Neural progenitor cell (in vitro differentiated cells): ENCODE measurements around the gene CD81. TPM values are rescaled to one million over a fixed set of nuclear protein-coding genes. Genes with fewer than 3 reads are reported as not detected.

ENCODE experiments used
- DNase-seq: peaks from one replicate; pipeline ENCODE4 v3.0.0-alpha.2; 2016; ENCODE audit warnings: low spot score
- H2AFZ ChIP-seq: fragments of 200-600 bp; sonication (generic); replicated peaks from 2 replicates; pipeline ENCODE4 v1.6.1; 2016; ENCODE audit warnings: antibody characterized with exemption
- H3F3A ChIP-seq: fragments of 200-600 bp; sonication (generic); 2 replicates; pipeline ENCODE4 v1.6.1; 2016; ENCODE audit warnings: antibody characterized with exemption, low read depth
- H3K27ac ChIP-seq: fragments of 200-600 bp; sonication (generic); 2 replicates; pipeline ENCODE4 v1.5.1; 2016; ENCODE audit warnings: mild to moderate bottlenecking
- H3K27me3 ChIP-seq: fragments of 200-600 bp; sonication (generic); 2 replicates; pipeline ENCODE4 v1.6.1; 2016; ENCODE audit warnings: mild to moderate bottlenecking, moderate library complexity
- H3K36me3 ChIP-seq: fragments of 200-600 bp; sonication (generic); 2 replicates; pipeline ENCODE4 v1.5.1; 2016
- H3K4me1 ChIP-seq: fragments of 200-600 bp; sonication (generic); 2 replicates; pipeline ENCODE4 v1.6.1; 2016; ENCODE audit warnings: mixed run types
- H3K4me2 ChIP-seq: fragments of 200-600 bp; sonication (generic); 2 replicates; pipeline ENCODE4 v1.6.1; 2016
- H3K4me3 ChIP-seq: fragments of 200-600 bp; sonication (generic); 2 replicates; pipeline ENCODE4 v1.5.1; 2016
- H3K79me2 ChIP-seq: fragments of 200-600 bp; sonication (generic); 2 replicates; pipeline ENCODE4 v1.6.1; 2016; ENCODE audit warnings: low read depth
- H3K9ac ChIP-seq: fragments of 200-600 bp; sonication (generic); 2 replicates; pipeline ENCODE4 v1.6.1; 2016
- H3K9me3 ChIP-seq: fragments of 200-600 bp; sonication (generic); 2 replicates; pipeline ENCODE4 v1.5.1; 2016; ENCODE audit warnings: low read depth
- H4K20me1 ChIP-seq: fragments of 200-600 bp; sonication (generic); 2 replicates; pipeline ENCODE4 v1.6.1; 2016; ENCODE audit warnings: low read depth
- H3K27ac Mint-ChIP-seq: 3 replicates; pipeline ENCODE4 v1.8.0; 2021; ENCODE audit warnings: mixed read lengths
- H3K27me3 Mint-ChIP-seq: 2 replicates; pipeline ENCODE4 v1.8.0; 2022; ENCODE audit warnings: low read depth, mild to moderate bottlenecking, inconsistent platforms, moderate library complexity, mixed read lengths; ENCODE audit not compliant: insufficient read depth
- H3K36me3 Mint-ChIP-seq: 3 replicates; pipeline ENCODE4 v1.8.0; 2021; ENCODE audit warnings: mixed read lengths
- H3K4me1 Mint-ChIP-seq: 3 replicates; pipeline ENCODE4 v1.8.0; 2021; ENCODE audit warnings: mixed read lengths
- H3K4me3 Mint-ChIP-seq: 3 replicates; pipeline ENCODE4 v1.8.0; 2021; ENCODE audit warnings: mild to moderate bottlenecking, moderate library complexity, mixed read lengths
- H3K9me3 Mint-ChIP-seq: 3 replicates; pipeline ENCODE4 v1.8.0; 2020; ENCODE audit warnings: mixed read lengths
- CTCF ChIP-seq: fragments of 200-600 bp; sonication (generic); IDR thresholded peaks from 2 replicates; pipeline ENCODE4 v1.5.1; 2017; ENCODE audit warnings: antibody characterized with exemption, mild to moderate bottlenecking
- EZH2 ChIP-seq: fragments of 200-600 bp; sonication (generic); IDR thresholded peaks from 2 replicates; pipeline ENCODE4 v1.6.1; 2017; ENCODE audit warnings: antibody characterized with exemption, mild to moderate bottlenecking, moderate library complexity
- EZH2phosphoT487 ChIP-seq: fragments of 200-600 bp; sonication (generic); IDR thresholded peaks from 2 replicates; pipeline ENCODE4 v1.6.1; 2017; ENCODE audit warnings: antibody characterized with exemption
- total RNA-seq: library from RNA; depleted of rRNA; stranded (reverse); fragments of >200 nt; gene quantifications from 2 replicates; pipeline ENCODE4 v1.2.3, GENCODE V29; 2015; ENCODE audit warnings: low replicate concordance

CD81 gene
- total RNA-seq, 1 donor from 2014 or later: 87.6 TPM

DNA sequence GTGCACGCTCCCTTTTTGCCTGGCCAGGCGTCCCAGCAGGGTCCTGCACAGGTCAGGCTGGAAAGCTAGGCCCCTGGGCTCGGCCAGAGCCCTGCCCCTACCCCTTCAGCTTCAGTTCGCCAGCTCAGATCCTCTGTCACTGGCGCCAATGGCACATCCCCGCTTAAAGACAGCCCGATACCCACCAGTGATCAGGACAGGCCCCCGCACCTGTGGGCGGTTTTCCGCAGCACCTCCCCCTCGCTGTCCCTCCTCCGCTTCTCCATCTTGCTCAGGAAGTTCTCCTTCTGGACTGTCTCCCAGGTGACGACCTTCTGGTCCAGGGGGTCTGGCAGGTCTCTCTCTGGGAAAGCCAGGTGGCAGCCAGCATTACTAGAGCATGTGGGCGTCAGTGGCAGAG, 29.3 kb downstream of the CD81 start:
- no peaks in the 10 kb centered on the region for H3F3A ChIP-seq
- no peaks in the 10 kb centered on the region for H3K9me3 Mint-ChIP-seq
- H3K4me3 Mint-ChIP-seq: no peak overlapping the region
- H3K9me3 ChIP-seq: no peaks in the 10 kb centered on the region
- TF ChIP-seq CTCF (no peak), EZH2phosphoT487 (no peak), EZH2 (no peak)
- H3K4me2 ChIP-seq: no peak overlapping the region
- no peak overlapping the region for H2AFZ ChIP-seq
- no peak overlapping the region for H3K9ac ChIP-seq
- no peaks in the 10 kb centered on the region for H4K20me1 ChIP-seq
- no peak overlapping the region for H3K27ac ChIP-seq
- H3K27ac Mint-ChIP-seq: no peak overlapping the region
- peaks cover 5% of the 10 kb centered on the region for H3K4me1 ChIP-seq
- peaks cover 2% of the 10 kb centered on the region for H3K4me1 Mint-ChIP-seq
- H3K4me3 ChIP-seq: no peak overlapping the region
- peaks cover 11% of the 10 kb centered on the region for H3K79me2 ChIP-seq
- H3K36me3 Mint-ChIP-seq: peaks cover 1% of the 10 kb centered on the region
- no peak for DNase-seq
- H3K27me3 Mint-ChIP-seq: peaks cover 8% of the 10 kb centered on the region
- H3K27me3 ChIP-seq: no peaks in the 10 kb centered on the region
- H3K36me3 ChIP-seq: no peaks in the 10 kb centered on the region

- Mint-ChIP-seq H3K4me1 (no peaks in the 10 kb centered on the region), H3K4me3 (no peak overlapping the region), H3K36me3 (peaks cover 1% of the 10 kb centered on the region), H3K27me3 (peaks cover 8% of the 10 kb centered on the region), H3K27ac (no peak overlapping the region), H3K9me3 (no peaks in the 10 kb centered on the region)
- Histone ChIP-seq H3K36me3 (no peaks in the 10 kb centered on the region), H3K4me3 (no peak overlapping the region), H2AFZ (no peak overlapping the region), H3K9me3 (no peaks in the 10 kb centered on the region), H3K79me2 (peaks cover 7% of the 10 kb centered on the region), H3K4me1 (no peaks in the 10 kb centered on the region), H3K27ac (no peak overlapping the region), H3K27me3 (no peaks in the 10 kb centered on the region), H3F3A (no peaks in the 10 kb centered on the region), H4K20me1 (no peaks in the 10 kb centered on the region), H3K9ac (no peak overlapping the region), H3K4me2 (no peak overlapping the region)
- TF ChIP-seq EZH2 (no peak), CTCF (no peak), EZH2phosphoT487 (no peak)
- no peak for DNase-seq
These were observed 29.8 kb downstream of the CD81 start for GRCh38 chr11:2406878-2407410.

DNA sequence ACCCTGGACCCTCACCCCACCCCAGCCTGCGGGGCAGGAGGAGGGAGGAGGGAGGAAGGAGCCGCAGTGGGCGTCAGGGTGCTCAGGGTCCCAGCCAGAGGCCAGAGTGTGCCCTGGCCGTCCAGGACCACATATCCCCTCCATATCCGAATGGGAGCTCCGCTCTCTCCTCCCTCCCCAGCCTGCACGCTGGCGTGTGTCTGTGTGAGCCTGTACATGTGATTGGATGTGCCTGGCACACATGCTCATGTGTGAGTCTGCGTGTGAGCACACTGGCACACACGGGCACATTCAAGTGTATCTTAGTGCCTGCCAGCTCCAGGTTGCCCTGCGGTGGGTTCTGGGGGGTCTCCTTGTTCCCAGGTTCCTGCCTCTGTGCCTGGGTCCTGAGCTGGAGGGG, 31.6 kb downstream of the CD81 start:
- Mint-ChIP-seq H3K27ac (no peak overlapping the region), H3K4me1 (no peaks in the 10 kb centered on the region), H3K9me3 (no peaks in the 10 kb centered on the region), H3K36me3 (peaks cover 1% of the 10 kb centered on the region), H3K4me3 (no peak overlapping the region), H3K27me3 (peaks cover 8% of the 10 kb centered on the region)
- Histone ChIP-seq H3K4me2 (no peak overlapping the region), H3K4me1 (no peaks in the 10 kb centered on the region), H3K27me3 (no peaks in the 10 kb centered on the region), H3F3A (no peaks in the 10 kb centered on the region), H3K79me2 (no peaks in the 10 kb centered on the region), H3K9me3 (no peaks in the 10 kb centered on the region), H3K9ac (no peak overlapping the region), H3K27ac (no peak overlapping the region), H2AFZ (no peak overlapping the region), H3K36me3 (no peaks in the 10 kb centered on the region), H3K4me3 (no peak overlapping the region), H4K20me1 (no peaks in the 10 kb centered on the region)
- DNase-seq: no peak
- TF ChIP-seq EZH2: no peak

DNA sequence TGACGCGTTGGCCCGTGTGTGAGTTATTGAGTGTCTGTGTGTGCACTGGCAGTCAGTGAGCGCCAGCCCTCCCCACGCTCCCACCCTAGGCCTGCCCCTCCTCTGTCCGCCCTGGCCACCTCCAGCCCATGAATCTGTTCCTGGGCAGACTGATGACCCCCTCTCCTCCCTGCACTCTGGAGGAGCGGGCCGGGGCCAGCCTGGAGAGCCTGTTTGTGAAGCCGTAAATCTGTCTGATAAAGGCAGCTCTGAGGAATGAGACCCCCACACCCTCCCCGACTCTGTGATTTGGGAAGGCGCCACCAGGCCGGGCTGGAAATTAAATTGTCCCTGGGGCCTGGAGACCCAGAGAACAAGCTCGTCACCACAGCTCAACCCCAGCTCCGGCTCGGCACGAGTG, 32.0 kb downstream of the CD81 start:
- Histone ChIP-seq H3K9ac (peak overlapping the region; percentile 32), H3K4me3 (no peak overlapping the region), H3K4me1 (no peaks in the 10 kb centered on the region), H3K4me2 (no peak overlapping the region), H2AFZ (no peak overlapping the region), H3K36me3 (no peaks in the 10 kb centered on the region), H3K79me2 (no peaks in the 10 kb centered on the region), H3K27ac (no peak overlapping the region), H3K9me3 (no peaks in the 10 kb centered on the region), H4K20me1 (no peaks in the 10 kb centered on the region), H3K27me3 (no peaks in the 10 kb centered on the region), H3F3A (no peaks in the 10 kb centered on the region)
- TF ChIP-seq EZH2 (no peak), CTCF (no peak), EZH2phosphoT487 (no peak)
- DNase-seq: no peak
- Mint-ChIP-seq H3K27me3 (peaks cover 8% of the 10 kb centered on the region), H3K4me3 (no peak overlapping the region), H3K4me1 (no peaks in the 10 kb centered on the region), H3K27ac (no peak overlapping the region), H3K9me3 (no peaks in the 10 kb centered on the region), H3K36me3 (no peaks in the 10 kb centered on the region)
